ENCODE data around the gene PACRG. TPM values are rescaled to one million over a fixed set of nuclear protein-coding genes. Genes with fewer than 3 reads are reported as not detected.

The PACRG gene
- total RNA-seq, 2 donors from 2014 or later, result 1.7 TPM; not detected in 1

- no peak for TF ChIP-seq CTCF (IDR thresholded peaks at IDR 0.05)
- Histone ChIP-seq H3K4me3 (no peak overlapping the region), H3K27me3 (no peaks in the 10 kb centered on the region), H3K36me3 (no peaks in the 10 kb centered on the region), H3K9ac (ENCODE audit: low read depth in 2 of 2, low read length in 2 of 2) (no peak overlapping the region), H3K4me1 (no peaks in the 10 kb centered on the region), H3K27ac (no peak overlapping the region), H3K9me3 (no peaks in the 10 kb centered on the region)
- intact Hi-C loops (cut with DNase I), result no loop called here
- DNase-seq, result no peak
Observed at GRCh38 chr6:163057260-163057659, 329.5 kb downstream of the PACRG start.

- intact Hi-C loops (cut with DNase I), result no loop called here
- Histone ChIP-seq H3K36me3 (no peaks in the 10 kb centered on the region), H3K27me3 (no peaks in the 10 kb centered on the region), H3K27ac (no peak overlapping the region), H3K9ac (ENCODE audit: low read depth in 2 of 2, low read length in 2 of 2) (no peak overlapping the region), H3K4me1 (no peaks in the 10 kb centered on the region), H3K9me3 (no peaks in the 10 kb centered on the region), H3K4me3 (no peak overlapping the region)
- no peak for TF ChIP-seq CTCF (IDR thresholded peaks at IDR 0.05)
- no peak for DNase-seq
Observed at GRCh38 chr6:163062790-163063189, 335.0 kb downstream of the PACRG start.

GRCh38 chr6:163063561-163063960 lies 335.8 kb downstream of the PACRG start:
- intact Hi-C loops (cut with DNase I), result no loop called here
- no peak for DNase-seq
- H3K4me3 ChIP-seq, result no peak overlapping the region
- no peaks in the 10 kb centered on the region for H3K27me3 ChIP-seq
- H3K9ac ChIP-seq (ENCODE audit: low read depth in 2 of 2, low read length in 2 of 2), result no peak overlapping the region
- H3K27ac ChIP-seq, result no peak overlapping the region
- no peak for TF ChIP-seq CTCF (IDR thresholded peaks at IDR 0.05)
- H3K9me3 ChIP-seq, result no peaks in the 10 kb centered on the region
- no peaks in the 10 kb centered on the region for H3K4me1 ChIP-seq
- no peaks in the 10 kb centered on the region for H3K36me3 ChIP-seq

GRCh38 chr6:163064397-163064796 lies 336.6 kb downstream of the PACRG start:
- no peak overlapping the region for H3K27ac ChIP-seq
- no peaks in the 10 kb centered on the region for H3K4me1 ChIP-seq
- TF ChIP-seq CTCF (IDR thresholded peaks at IDR 0.05), result no peak
- no peak for DNase-seq
- no peak overlapping the region for H3K9ac ChIP-seq (ENCODE audit: low read depth in 2 of 2, low read length in 2 of 2)
- H3K27me3 ChIP-seq, result no peaks in the 10 kb centered on the region
- H3K9me3 ChIP-seq, result no peaks in the 10 kb centered on the region
- no peaks in the 10 kb centered on the region for H3K36me3 ChIP-seq
- intact Hi-C loops (cut with DNase I), result no loop called here
- H3K4me3 ChIP-seq, result no peak overlapping the region

- H3K4me1 ChIP-seq, result no peaks in the 10 kb centered on the region
- H3K9ac ChIP-seq (ENCODE audit: low read depth in 2 of 2, low read length in 2 of 2), result no peak overlapping the region
- no peak overlapping the region for H3K4me3 ChIP-seq
- intact Hi-C loops (cut with DNase I), result no loop called here
- H3K9me3 ChIP-seq, result no peaks in the 10 kb centered on the region
- no peak for DNase-seq
- no peak overlapping the region for H3K27ac ChIP-seq
- TF ChIP-seq CTCF (IDR thresholded peaks at IDR 0.05), result no peak
- no peaks in the 10 kb centered on the region for H3K27me3 ChIP-seq
- no peaks in the 10 kb centered on the region for H3K36me3 ChIP-seq
Observed at GRCh38 chr6:163066200-163066599, 338.4 kb downstream of the PACRG start.

- Histone ChIP-seq H3K9ac (ENCODE audit: low read depth in 2 of 2, low read length in 2 of 2) (no peak overlapping the region), H3K27me3 (no peaks in the 10 kb centered on the region), H3K9me3 (no peaks in the 10 kb centered on the region), H3K27ac (no peak overlapping the region), H3K4me3 (no peak overlapping the region), H3K36me3 (no peaks in the 10 kb centered on the region), H3K4me1 (no peaks in the 10 kb centered on the region)
- no peak for DNase-seq
- intact Hi-C loops (cut with DNase I), result no loop called here
- no peak for TF ChIP-seq CTCF (IDR thresholded peaks at IDR 0.05)
Observed at GRCh38 chr6:163077134-163077533, 349.4 kb downstream of the PACRG start.
